ENCODE measurements around the gene HAT1. TPM values are rescaled to one million over a fixed set of nuclear protein-coding genes. Genes with fewer than 3 reads are reported as not detected.

Gene HAT1
- total RNA-seq, 1 donor from 2014 or later = 41.2 TPM

GRCh38 chr2:172011812-172012575 lies 89.7 kb downstream of the HAT1 start:
- H3K27me3 Mint-ChIP-seq = no peaks in the 10 kb centered on the region
- H3K27ac Mint-ChIP-seq = no peak overlapping the region
- no peak for TF ChIP-seq CTCF (IDR thresholded peaks at IDR 0.05; ENCODE audit: unreplicated experiment)
- no peaks in the 10 kb centered on the region for H3K4me1 Mint-ChIP-seq (ENCODE audit: low read depth)
- DNase-seq (ENCODE audit: low spot score, unreplicated experiment) = no peak
- H3K36me3 Mint-ChIP-seq (ENCODE audit: insufficient read depth) = no peaks in the 10 kb centered on the region
- no peaks in the 10 kb centered on the region for H3K9me3 Mint-ChIP-seq (ENCODE audit: low read depth)
- no peak overlapping the region for H3K4me3 Mint-ChIP-seq (ENCODE audit: low read depth)

GRCh38 chr2:172012677-172013391 lies 90.6 kb downstream of the HAT1 start:
- Mint-ChIP-seq H3K4me1 (ENCODE audit: low read depth) (no peaks in the 10 kb centered on the region), H3K9me3 (ENCODE audit: low read depth) (no peaks in the 10 kb centered on the region), H3K27me3 (no peaks in the 10 kb centered on the region), H3K36me3 (ENCODE audit: insufficient read depth) (no peaks in the 10 kb centered on the region), H3K4me3 (ENCODE audit: low read depth) (no peak overlapping the region), H3K27ac (no peak overlapping the region)
- TF ChIP-seq CTCF (IDR thresholded peaks at IDR 0.05; ENCODE audit: unreplicated experiment) = no peak
- DNase-seq (ENCODE audit: low spot score, unreplicated experiment) = no peak

- Mint-ChIP-seq H3K9me3 (ENCODE audit: low read depth) (no peaks in the 10 kb centered on the region), H3K36me3 (ENCODE audit: insufficient read depth) (no peaks in the 10 kb centered on the region), H3K4me3 (ENCODE audit: low read depth) (no peak overlapping the region), H3K4me1 (ENCODE audit: low read depth) (no peaks in the 10 kb centered on the region), H3K27ac (no peak overlapping the region), H3K27me3 (no peaks in the 10 kb centered on the region)
- TF ChIP-seq CTCF (IDR thresholded peaks at IDR 0.05; ENCODE audit: unreplicated experiment) = no peak
- no peak for DNase-seq (ENCODE audit: low spot score, unreplicated experiment)
Measured at GRCh38 chr2:172013396-172013795, 91.1 kb downstream of the HAT1 start.

GRCh38 chr2:172021074-172021931 lies 99.0 kb downstream of the HAT1 start:
- Mint-ChIP-seq H3K27ac (no peak overlapping the region), H3K27me3 (no peaks in the 10 kb centered on the region), H3K4me1 (ENCODE audit: low read depth) (peaks cover 3% of the 10 kb centered on the region), H3K4me3 (ENCODE audit: low read depth) (no peak overlapping the region), H3K36me3 (ENCODE audit: insufficient read depth) (no peaks in the 10 kb centered on the region), H3K9me3 (ENCODE audit: low read depth) (no peaks in the 10 kb centered on the region)
- DNase-seq (ENCODE audit: low spot score, unreplicated experiment) = no peak
- no peak for TF ChIP-seq CTCF (IDR thresholded peaks at IDR 0.05; ENCODE audit: unreplicated experiment)

GRCh38 chr2:172021955-172022354 lies 99.7 kb downstream of the HAT1 start:
- no peak for DNase-seq (ENCODE audit: low spot score, unreplicated experiment)
- no peak for TF ChIP-seq CTCF (IDR thresholded peaks at IDR 0.05; ENCODE audit: unreplicated experiment)
- Mint-ChIP-seq H3K4me3 (ENCODE audit: low read depth) (no peak overlapping the region), H3K9me3 (ENCODE audit: low read depth) (no peaks in the 10 kb centered on the region), H3K27me3 (no peaks in the 10 kb centered on the region), H3K4me1 (ENCODE audit: low read depth) (peaks cover 3% of the 10 kb centered on the region), H3K27ac (peak overlapping the region; percentile 84), H3K36me3 (ENCODE audit: insufficient read depth) (no peaks in the 10 kb centered on the region)
